DOHH2 (cell line): ENCODE data around the gene FGD4.
A peak's percentile ranks its signal among the peaks of the same experiment; 100 is the strongest.

Experiments used
- H3F3A ChIP-seq: fragments of 200-600 bp; sonication (generic), shearing (Covaris generic); 2 replicates; pipeline ENCODE4 v1.6.0; 2016; ENCODE audit warnings: antibody characterized with exemption, mild to moderate bottlenecking; ENCODE audit not compliant: control insufficient read depth, insufficient read depth
- H3K27ac ChIP-seq: fragments of 200-600 bp; sonication (generic); 2 replicates; pipeline ENCODE4 v1.5.1; 2014; ENCODE audit warnings: low read depth, mild to moderate bottlenecking, low read length, moderate library complexity
- H3K27me3 ChIP-seq: fragments of 200-600 bp; sonication (generic); 2 replicates; pipeline ENCODE4 v1.6.1; 2014; ENCODE audit warnings: mild to moderate bottlenecking, low read length, mixed read lengths; ENCODE audit not compliant: control insufficient read depth
- H3K36me3 ChIP-seq: fragments of 200-600 bp; sonication (generic); 2 replicates; pipeline ENCODE4 v1.6.1; 2014; ENCODE audit warnings: mild to moderate bottlenecking, low read length, moderate library complexity, mixed read lengths; ENCODE audit not compliant: control insufficient read depth
- H3K4me1 ChIP-seq: fragments of 200-600 bp; sonication (generic); 2 replicates; pipeline ENCODE4 v1.6.1; 2014; ENCODE audit warnings: mild to moderate bottlenecking, low read length, mixed read lengths; ENCODE audit not compliant: control insufficient read depth
- H3K4me2 ChIP-seq: fragments of 200-600 bp; sonication (generic); 2 replicates; pipeline ENCODE4 v1.6.0; 2014; ENCODE audit warnings: mild to moderate bottlenecking, low read length, moderate library complexity
- H3K4me3 ChIP-seq: fragments of 200-600 bp; sonication (generic); 2 replicates; pipeline ENCODE4 v1.5.1; 2014; ENCODE audit warnings: mild to moderate bottlenecking, low read length, mixed read lengths
- H3K79me2 ChIP-seq: fragments of 200-600 bp; sonication (generic); 2 replicates; pipeline ENCODE4 v1.6.1; 2014; ENCODE audit warnings: mild to moderate bottlenecking, low read length, mixed read lengths; ENCODE audit not compliant: control insufficient read depth
- H3K9me2 ChIP-seq: fragments of 200-600 bp; sonication (generic); replicated peaks from 2 replicates; pipeline ENCODE4 v1.6.1; 2014; ENCODE audit warnings: mild to moderate bottlenecking, low read length, mixed read lengths; ENCODE audit not compliant: control insufficient read depth
- H3K9me3 ChIP-seq: fragments of 200-600 bp; sonication (generic); 2 replicates; pipeline ENCODE4 v1.6.1; 2014; ENCODE audit warnings: antibody characterized with exemption, low read length, mixed read lengths; ENCODE audit not compliant: control insufficient read depth, insufficient read depth
- H4K20me1 ChIP-seq: fragments of 200-600 bp; sonication (generic); 2 replicates; pipeline ENCODE4 v1.6.0; 2014; ENCODE audit warnings: low read depth, mild to moderate bottlenecking, antibody characterized with exemption, low read length, moderate library complexity; ENCODE audit not compliant: control insufficient read depth, insufficient read depth
- EZH2phosphoT487 ChIP-seq: fragments of 200-600 bp; sonication (generic); IDR thresholded peaks from 2 replicates; pipeline ENCODE4 v1.6.1; 2017; ENCODE audit warnings: borderline replicate concordance, mild to moderate bottlenecking, antibody characterized with exemption, low read length, moderate library complexity, mixed read lengths
- TF ChIP-seq, protein P1 (sequence below): fragments of 200-600 bp; sonication (generic); IDR thresholded peaks from one replicate; pipeline ENCODE4 v1.5.1; 2014; ENCODE audit warnings: antibody characterized with exemption, mild to moderate bottlenecking, low read depth, low read length; ENCODE audit not compliant: poor library complexity, severe bottlenecking

FGD4 gene

GRCh38 chr12:32399370-32400113, at the start of gene FGD4:
TSS of gene FGD4 (plus strand) at chr12:32399558.
- Histone ChIP-seq H3K9me3 (no peaks in the 10 kb centered on the region), H3K36me3 (no peaks in the 10 kb centered on the region), H3K27ac (no peak within 1 kb of the TSS), H4K20me1 (no peaks in the 10 kb centered on the region), H3K4me3 (peak within 1 kb of the TSS; percentile 78), H3K9me2 (no peaks in the 10 kb centered on the region), H3F3A (peaks cover 9% of the 10 kb centered on the region; the same call in 1 of the 2 replicates), H3K4me1 (peaks cover 23% of the 10 kb centered on the region), H3K79me2 (no peaks in the 10 kb centered on the region), H3K27me3 (peaks cover 6% of the 10 kb centered on the region; the same call in 1 of the 2 replicates), H3K4me2 (peak within 1 kb of the TSS; percentile 73)
- TF ChIP-seq, protein P1, sequence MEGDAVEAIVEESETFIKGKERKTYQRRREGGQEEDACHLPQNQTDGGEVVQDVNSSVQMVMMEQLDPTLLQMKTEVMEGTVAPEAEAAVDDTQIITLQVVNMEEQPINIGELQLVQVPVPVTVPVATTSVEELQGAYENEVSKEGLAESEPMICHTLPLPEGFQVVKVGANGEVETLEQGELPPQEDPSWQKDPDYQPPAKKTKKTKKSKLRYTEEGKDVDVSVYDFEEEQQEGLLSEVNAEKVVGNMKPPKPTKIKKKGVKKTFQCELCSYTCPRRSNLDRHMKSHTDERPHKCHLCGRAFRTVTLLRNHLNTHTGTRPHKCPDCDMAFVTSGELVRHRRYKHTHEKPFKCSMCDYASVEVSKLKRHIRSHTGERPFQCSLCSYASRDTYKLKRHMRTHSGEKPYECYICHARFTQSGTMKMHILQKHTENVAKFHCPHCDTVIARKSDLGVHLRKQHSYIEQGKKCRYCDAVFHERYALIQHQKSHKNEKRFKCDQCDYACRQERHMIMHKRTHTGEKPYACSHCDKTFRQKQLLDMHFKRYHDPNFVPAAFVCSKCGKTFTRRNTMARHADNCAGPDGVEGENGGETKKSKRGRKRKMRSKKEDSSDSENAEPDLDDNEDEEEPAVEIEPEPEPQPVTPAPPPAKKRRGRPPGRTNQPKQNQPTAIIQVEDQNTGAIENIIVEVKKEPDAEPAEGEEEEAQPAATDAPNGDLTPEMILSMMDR: peak; percentile 77
- no peak for TF ChIP-seq EZH2phosphoT487

GRCh38 chr12:32353540-32353939, 45.8 kb upstream of the FGD4 start:
- Histone ChIP-seq H3K4me1 (no peaks in the 10 kb centered on the region), H4K20me1 (no peaks in the 10 kb centered on the region), H3K27ac (no peak overlapping the region), H3K4me2 (no peak overlapping the region), H3K4me3 (no peak overlapping the region), H3K9me3 (no peaks in the 10 kb centered on the region), H3K27me3 (no peaks in the 10 kb centered on the region), H3F3A (0 out of 2 replicates have a peak, but pooled peaks cover 2% of the 10 kb centered on the region), H3K36me3 (no peaks in the 10 kb centered on the region), H3K9me2 (no peaks in the 10 kb centered on the region), H3K79me2 (no peaks in the 10 kb centered on the region)
- no peak for TF ChIP-seq EZH2phosphoT487
- TF ChIP-seq, protein P1: no peak

DNA sequence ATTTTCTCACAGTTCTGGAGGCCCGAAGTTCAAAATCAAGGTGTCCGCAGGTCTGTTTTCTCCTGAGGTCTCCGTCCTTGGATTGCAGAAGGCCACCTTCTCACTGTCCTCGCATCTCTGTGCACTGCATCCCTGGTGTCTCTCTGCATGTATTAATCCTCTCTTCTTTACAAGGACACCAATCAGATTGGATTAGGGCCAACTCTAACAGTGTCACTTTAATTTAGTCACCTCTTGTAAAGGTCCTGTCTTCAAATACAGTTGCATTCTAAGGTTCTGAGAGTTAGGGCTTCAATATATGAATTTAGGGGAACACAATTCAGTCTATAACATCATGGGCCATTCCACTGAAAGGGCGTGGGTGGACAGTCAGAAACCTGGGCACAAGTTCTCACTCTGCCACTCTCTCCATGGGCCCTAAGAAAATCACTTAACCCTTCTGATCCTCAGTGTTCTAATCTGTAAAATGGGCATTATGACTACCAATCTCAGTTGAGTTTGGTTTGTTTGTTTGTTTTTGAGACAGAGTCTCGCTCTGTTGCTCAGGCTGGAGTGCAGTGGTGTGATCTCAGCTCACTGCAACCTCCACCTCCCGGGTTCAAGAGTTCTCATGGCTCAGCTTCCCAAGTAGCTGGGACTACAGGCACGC, 41.6 kb upstream of the FGD4 start:
- no peaks in the 10 kb centered on the region for H3K9me3 ChIP-seq
- no peaks in the 10 kb centered on the region for H3K79me2 ChIP-seq
- no peak overlapping the region for H3K4me3 ChIP-seq
- no peaks in the 10 kb centered on the region for H3K27me3 ChIP-seq
- no peaks in the 10 kb centered on the region for H3K36me3 ChIP-seq
- TF ChIP-seq EZH2phosphoT487: no peak
- TF ChIP-seq, protein P1: no peak
- H3K9me2 ChIP-seq: no peaks in the 10 kb centered on the region
- H3F3A ChIP-seq: 0 out of 2 replicates have a peak, but pooled peaks cover 2% of the 10 kb centered on the region
- no peak overlapping the region for H3K27ac ChIP-seq
- H4K20me1 ChIP-seq: no peaks in the 10 kb centered on the region
- H3K4me2 ChIP-seq: no peak overlapping the region
- no peaks in the 10 kb centered on the region for H3K4me1 ChIP-seq
